Testis (tissue), 2 donors: ENCODE data around the gene ZC3H10.

ENCODE experiments used
- CTCF ChIP-seq, 3 experiments: fragments of 450-650 bp in 2 of 3; fragments of 200-600 bp in 1 of 3; sonication (generic) in 1 of 3; IDR thresholded peaks; one replicate each; pipeline ENCODE4 v1.5.1; 2016 to 2019; ENCODE audit warnings: antibody characterized with exemption in 3 of 3, mild to moderate bottlenecking in 2 of 3, moderate library complexity in 1 of 3
- POLR2A ChIP-seq: fragments of 450-650 bp; IDR thresholded peaks from one replicate; pipeline ENCODE4 v1.6.1; 2017; ENCODE audit warnings: antibody characterized with exemption, mild to moderate bottlenecking, moderate library complexity

- no peak for TF ChIP-seq CTCF (IDR thresholded peaks at IDR 0.05)
- TF ChIP-seq POLR2A, result no peak
These were observed 43.0 kb downstream of the ZC3H10 start for GRCh38 chr12:56160894-56161689.
